Upper lobe of left lung (tissue), 4 donors: ENCODE measurements around the gene R3HDM4.

ENCODE experiments used
- EP300 ChIP-seq, 4 donors: sonication (generic); formaldehyde crosslinking; IDR thresholded peaks; one replicate each; pipeline ENCODE4 v1.5.1; 2017; ENCODE audit warnings: antibody characterized with exemption in 4 of 4, control low read depth in 2 of 4
- POLR2A ChIP-seq, 4 donors: fragments of 450-650 bp; IDR thresholded peaks; one replicate each; pipeline ENCODE4 v1.5.1; 2016 to 2017; ENCODE audit warnings: antibody characterized with exemption in 4 of 4, mild to moderate bottlenecking in 2 of 4
- TF ChIP-seq, protein P1 (sequence below), 6 experiments: fragments of 450-650 bp in 4 of 6; fragments of 200-600 bp in 2 of 6; sonication (generic) in 2 of 6; IDR thresholded peaks; one replicate each; pipeline ENCODE4 v1.5.1; 2016 to 2019; ENCODE audit warnings: antibody characterized with exemption in 6 of 6

DNA sequence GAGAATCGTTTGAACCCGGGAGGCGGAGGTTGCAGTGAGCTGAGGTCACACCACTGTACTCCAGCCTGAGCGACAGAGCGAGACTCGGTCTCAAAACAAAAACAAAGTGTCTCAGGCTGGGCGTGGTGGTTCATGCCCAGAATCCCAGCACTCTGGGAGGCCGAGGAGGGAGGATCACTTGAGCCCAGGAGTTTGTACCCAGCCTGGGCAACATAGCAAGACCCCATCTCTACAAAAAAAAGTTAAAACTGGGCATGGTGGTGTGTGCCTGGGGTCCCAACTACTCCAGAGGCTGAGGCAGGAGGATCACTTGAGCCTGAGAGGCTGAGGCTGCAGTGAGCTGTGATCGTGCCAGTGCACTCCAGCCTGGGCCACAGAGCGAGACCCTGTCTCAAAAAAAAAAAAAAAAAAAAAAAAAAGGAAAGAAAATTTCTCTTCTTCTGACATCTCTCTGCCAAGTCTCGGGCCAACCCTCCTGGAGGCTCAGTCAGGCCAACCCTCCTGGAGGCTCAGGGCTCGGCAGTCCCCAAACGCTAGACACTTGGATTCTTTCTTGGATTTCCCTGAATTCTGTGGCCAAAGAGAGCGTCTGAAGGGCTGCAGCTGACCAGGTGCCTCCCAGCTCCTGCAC lies 39.1 kb upstream of the R3HDM4 start:
- TF ChIP-seq, protein P1, sequence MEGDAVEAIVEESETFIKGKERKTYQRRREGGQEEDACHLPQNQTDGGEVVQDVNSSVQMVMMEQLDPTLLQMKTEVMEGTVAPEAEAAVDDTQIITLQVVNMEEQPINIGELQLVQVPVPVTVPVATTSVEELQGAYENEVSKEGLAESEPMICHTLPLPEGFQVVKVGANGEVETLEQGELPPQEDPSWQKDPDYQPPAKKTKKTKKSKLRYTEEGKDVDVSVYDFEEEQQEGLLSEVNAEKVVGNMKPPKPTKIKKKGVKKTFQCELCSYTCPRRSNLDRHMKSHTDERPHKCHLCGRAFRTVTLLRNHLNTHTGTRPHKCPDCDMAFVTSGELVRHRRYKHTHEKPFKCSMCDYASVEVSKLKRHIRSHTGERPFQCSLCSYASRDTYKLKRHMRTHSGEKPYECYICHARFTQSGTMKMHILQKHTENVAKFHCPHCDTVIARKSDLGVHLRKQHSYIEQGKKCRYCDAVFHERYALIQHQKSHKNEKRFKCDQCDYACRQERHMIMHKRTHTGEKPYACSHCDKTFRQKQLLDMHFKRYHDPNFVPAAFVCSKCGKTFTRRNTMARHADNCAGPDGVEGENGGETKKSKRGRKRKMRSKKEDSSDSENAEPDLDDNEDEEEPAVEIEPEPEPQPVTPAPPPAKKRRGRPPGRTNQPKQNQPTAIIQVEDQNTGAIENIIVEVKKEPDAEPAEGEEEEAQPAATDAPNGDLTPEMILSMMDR (IDR thresholded peaks at IDR 0.05) = no peak
- TF ChIP-seq POLR2A (IDR thresholded peaks at IDR 0.05) (no peak), EP300 (IDR thresholded peaks at IDR 0.05) (no peak)
